Measurements from ENCODE around the gene GATA2.

The GATA2 gene

GRCh38 chr3:128476659-128477058 is 16.3 kb downstream of the GATA2 start:
- DNase-seq (ENCODE audit: insufficient read length, low spot score) = no peak
- no peak for FAIRE-seq

DNA sequence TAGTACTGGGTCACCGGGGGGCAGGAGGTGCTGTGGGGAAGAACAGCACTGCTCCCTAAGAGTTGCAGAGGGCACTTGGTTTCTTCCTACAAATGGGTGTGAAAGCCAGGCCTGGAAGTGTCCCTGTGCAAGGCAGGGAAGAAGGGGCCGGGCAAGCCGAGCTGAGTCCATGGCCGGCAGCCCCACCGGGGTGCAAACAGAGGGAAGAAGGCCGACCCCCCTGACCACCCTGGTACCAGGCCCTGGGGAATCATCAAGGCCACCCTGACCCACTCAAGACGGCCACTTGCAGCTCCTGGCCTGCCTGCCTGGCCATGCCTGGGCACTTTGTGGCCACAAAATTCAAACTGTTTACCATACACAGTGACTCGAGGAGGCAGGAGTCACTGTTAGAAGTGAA is 17.6 kb downstream of the GATA2 start:
- no peak for FAIRE-seq
- no peak for DNase-seq (ENCODE audit: insufficient read length, low spot score)

GRCh38 chr3:128473737-128474136 is 19.3 kb downstream of the GATA2 start:
- FAIRE-seq = no peak
- DNase-seq (ENCODE audit: insufficient read length, low spot score) = no peak

DNA sequence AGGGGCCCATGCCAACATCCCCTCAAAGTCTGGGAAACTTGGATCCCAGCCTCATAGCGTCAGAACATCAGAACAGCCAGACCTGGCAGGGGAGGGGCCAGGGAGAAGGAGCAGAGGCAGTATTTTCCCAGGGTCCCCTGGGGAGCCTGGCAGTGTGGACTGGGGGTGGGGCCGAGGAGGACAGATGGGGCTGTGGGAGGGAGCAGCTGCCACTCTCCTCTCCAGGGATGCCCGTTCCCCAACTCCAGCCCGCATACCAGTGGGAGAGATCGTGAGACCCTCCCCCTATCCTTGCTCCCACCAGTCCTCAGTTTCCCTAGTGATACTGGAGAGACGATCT is 19.9 kb downstream of the GATA2 start:
- FAIRE-seq (no peak), DNase-seq (ENCODE audit: insufficient read length, low spot score) (no peak)

- DNase-seq (ENCODE audit: insufficient read length, low spot score) = no peak
- FAIRE-seq = no peak
Measured at GRCh38 chr3:128472449-128473179, 20.4 kb downstream of the GATA2 start.

- DNase-seq (ENCODE audit: insufficient read length, low spot score) (no peak), FAIRE-seq (no peak)
Measured at GRCh38 chr3:128471720-128472119, 21.3 kb downstream of the GATA2 start.

DNA sequence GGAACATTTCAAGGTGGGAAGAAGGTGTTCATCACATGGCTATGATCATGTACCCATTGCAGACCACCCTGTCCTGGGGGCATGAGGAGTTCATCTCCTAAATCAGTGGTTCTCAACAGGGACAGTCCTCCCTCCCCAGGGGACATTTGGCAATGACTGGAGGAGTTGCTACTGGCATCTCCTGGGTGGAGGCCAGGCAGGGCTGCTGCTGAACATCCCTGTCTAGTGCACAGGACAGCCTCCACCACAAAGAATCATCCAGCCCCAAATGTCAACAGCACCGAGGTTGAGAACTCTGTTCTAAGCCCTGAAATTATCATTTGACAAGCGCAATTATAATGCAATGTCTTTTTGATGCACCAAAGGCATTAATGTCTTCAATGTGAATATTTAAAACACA is 21.9 kb downstream of the GATA2 start:
- no peak for FAIRE-seq
- DNase-seq (ENCODE audit: insufficient read length, low spot score) = no peak

GRCh38 chr3:128470134-128470899 is 22.7 kb downstream of the GATA2 start:
- FAIRE-seq (no peak), DNase-seq (ENCODE audit: insufficient read length, low spot score) (no peak)

GRCh38 chr3:128469556-128469955 is 23.4 kb downstream of the GATA2 start:
- FAIRE-seq (no peak), DNase-seq (ENCODE audit: insufficient read length, low spot score) (no peak)

DNA sequence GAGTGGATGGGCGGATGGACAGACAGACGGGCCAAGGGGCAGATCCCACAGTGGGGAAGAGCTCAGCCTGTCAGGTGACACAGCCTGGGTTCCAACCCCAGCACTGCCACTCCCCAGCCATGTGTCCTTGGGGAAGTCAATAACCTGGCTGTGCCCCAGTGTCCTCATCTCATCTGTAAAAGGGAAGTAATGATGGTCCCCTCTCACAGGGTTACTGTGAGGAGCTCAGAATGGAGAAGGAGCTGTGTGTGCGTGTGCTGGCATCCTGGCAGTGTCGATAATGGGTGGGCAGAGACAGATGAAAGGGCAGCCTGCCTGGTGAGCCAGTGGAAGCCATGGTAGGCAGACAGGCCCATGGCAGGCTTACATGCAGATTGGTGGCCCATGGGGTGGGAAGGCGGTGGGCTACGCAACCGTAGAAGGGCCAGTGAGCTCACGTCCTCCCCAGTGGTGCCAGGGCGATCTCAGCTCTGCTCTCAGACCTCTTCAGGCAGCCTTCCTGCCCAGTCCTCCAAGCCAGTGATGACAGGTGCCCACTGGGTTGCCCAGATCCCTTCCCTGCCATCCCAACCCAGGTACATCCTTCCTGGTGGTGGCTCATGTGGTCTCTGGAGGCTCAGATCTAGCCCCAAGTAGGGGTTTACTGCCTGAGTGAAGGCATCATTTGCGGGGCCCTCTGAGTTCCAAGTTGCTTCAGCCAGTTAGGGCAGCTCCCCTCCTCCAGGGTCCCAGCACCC is 24.0 kb downstream of the GATA2 start:
- DNase-seq (ENCODE audit: insufficient read length, low spot score) (no peak), FAIRE-seq (no peak)

DNA sequence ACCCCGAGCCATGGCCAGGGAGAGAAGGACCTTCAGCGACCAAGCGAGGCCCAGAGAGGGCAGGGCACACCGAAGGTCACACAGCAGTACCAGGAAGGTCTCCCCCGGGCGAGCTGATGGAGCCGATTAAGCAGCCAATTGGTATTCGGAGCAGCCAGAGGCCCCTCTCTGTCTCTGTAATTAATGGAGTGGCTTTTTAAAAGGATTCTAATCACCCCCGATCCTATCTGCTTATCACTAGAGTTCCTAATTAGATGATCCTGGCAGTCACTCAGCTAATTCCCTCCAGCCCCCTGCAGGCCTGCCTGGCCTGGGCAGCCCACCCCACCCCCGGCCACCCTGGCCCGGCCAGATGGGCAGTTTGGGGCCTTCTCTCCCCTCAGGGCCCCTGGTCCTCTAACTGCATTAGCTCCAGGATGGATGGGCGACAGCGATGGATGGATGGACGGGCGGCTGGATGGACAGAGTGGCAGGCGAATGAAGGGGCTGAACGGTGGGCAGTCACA is 24.7 kb downstream of the GATA2 start:
- no peak for FAIRE-seq
- no peak for DNase-seq (ENCODE audit: insufficient read length, low spot score)

DNA sequence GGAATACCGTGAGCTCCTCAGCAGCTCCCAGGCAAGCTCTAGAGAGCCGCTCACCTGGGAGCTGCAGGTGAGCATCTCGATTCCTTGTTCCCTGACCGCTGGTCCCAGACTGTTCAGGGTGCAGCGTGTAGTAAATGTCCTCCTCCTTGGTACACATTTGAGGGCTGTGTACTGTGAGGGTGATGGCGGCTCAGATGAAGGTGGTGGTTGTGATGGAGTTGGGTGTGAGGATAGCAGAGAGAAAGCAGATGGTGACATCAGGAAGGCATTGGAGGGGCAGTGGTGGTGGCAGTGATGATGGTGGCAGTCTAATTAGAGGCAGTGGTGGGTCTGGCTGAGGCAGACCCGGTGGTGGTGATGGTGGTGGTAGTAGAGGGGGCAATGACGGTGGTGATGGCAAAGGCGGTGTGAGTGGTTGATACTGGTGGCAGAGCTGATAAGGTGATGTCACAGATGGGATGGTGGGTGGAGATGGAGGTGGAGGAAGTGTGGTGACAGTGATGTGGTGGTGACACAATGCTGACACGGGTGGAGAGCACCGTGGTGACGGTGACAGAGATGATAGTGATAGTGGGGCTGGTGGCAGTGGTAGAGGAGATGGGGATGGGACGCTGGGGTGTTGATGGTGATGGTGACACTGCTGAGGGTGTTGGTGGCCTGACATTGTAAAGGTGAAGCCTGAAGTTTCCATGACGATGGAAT is 26.0 kb downstream of the GATA2 start, which contains the start of gene DNAJB8:
TSS of gene DNAJB8 (minus strand) at position 51 of the 702 bp plus-strand sequence. CDS start 3,645 bp downstream, outside the sequence.
- no peak for FAIRE-seq
- DNase-seq (ENCODE audit: insufficient read length, low spot score) = no peak

GRCh38 chr3:128464702-128465101 is 28.3 kb downstream of the GATA2 start:
- no peak for FAIRE-seq

GRCh38 chr3:128464188-128464587 is 28.8 kb downstream of the GATA2 start:
- DNase-seq (ENCODE audit: insufficient read length, low spot score) (no peak), FAIRE-seq (no peak)

More at GRCh38 chr3:128464702-128465101, 28.3 kb downstream of the GATA2 start:
- DNase-seq (ENCODE audit: insufficient read length, low spot score) = no peak

DNA sequence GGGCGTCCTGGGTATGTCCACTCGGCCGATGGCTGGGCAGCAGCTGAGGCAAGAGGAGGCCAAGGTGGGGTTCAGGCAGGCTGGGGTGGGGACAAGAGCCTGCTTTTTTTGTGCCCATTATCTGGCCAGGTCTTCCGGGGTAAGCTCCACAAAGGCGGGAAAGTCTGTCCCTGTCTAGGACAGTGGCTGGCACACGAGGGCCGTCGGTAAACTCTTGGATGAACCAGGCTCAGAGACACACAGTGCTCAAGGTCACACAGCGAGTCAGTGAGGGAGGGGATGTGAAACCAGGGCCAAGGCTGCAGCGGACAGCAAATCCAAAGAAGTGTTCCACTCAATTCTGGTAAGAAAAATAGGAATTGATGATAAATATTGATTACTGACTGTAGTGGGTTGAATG is 29.2 kb downstream of the GATA2 start:
- FAIRE-seq (no peak), DNase-seq (ENCODE audit: insufficient read length, low spot score) (no peak)

DNA sequence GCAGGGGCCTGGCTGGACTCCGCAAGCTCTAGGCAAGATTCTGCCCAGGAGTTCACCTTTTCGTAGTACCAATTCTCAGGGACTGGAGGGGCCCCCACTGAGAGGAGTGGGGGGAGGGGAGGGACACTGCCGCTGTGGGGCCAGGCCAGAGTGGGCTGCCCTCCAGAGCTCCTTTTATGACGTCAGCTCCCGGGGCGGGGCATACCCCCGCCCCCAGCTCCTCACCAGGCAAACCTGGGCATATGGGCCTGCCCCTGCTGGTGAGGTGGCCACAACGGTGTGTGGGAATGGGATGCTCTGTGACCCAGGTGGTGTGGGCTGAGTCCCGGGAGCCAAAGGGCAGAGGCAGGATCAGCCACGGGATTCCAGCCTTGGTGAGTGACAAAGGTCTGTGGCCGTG is 29.6 kb downstream of the GATA2 start:
- DNase-seq (ENCODE audit: insufficient read length, low spot score) (no peak), FAIRE-seq (no peak)

GRCh38 chr3:128462931-128463330 is 30.1 kb downstream of the GATA2 start:
- no peak for DNase-seq (ENCODE audit: insufficient read length, low spot score)
- FAIRE-seq = no peak

DNA sequence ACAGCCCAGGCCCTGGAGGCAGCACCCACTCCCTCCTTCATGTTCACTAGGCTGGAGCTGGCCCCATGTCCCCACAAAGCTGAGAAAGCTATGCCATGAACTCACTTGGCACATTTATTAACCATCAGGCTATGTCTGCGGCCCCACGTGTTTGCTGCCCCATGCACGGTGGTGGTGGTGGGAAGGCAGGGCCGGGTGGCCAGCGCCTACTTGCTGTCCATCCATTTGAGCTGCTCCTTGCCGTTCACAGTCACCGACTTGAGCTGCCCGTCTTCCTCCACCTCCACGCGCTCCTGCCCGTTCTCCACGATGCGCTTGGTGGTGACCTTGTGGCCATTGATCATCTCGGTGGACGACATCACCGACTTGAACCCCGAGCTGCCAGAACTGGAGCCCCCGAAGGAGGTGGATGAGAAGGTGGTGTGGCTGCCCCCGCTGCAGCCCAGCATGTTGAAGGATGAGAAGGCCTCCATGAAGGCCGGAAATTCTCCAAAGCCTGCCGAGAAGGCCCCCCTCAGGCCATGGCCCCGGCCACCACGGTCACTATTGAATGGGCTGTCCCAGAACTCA is 30.6 kb downstream of the GATA2 start:
- FAIRE-seq (no peak), DNase-seq (ENCODE audit: insufficient read length, low spot score) (no peak)

DNA sequence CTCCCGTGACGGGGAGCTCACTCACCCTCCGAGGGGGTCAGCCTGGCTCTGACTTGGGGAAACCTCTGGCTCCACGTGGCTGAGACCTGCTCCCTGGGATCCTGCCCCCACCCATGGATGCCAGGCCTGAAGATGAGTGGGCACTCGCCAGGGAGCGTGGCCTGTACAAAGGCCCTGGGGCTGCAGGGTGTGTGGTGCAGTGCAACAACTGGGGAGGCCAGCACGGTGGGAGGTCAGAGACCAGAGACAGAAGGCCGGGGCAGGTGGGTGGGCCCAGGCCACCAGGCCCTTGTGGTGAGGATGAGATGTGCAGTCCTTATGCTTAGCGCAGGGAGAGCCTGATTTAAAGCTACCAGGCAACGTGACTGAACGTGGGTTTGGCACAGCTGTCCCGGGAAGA is 31.3 kb downstream of the GATA2 start:
- no peak for FAIRE-seq
- no peak for DNase-seq (ENCODE audit: insufficient read length, low spot score)

- DNase-seq (ENCODE audit: insufficient read length, low spot score) (no peak), FAIRE-seq (no peak)
Measured at GRCh38 chr3:128459461-128459820, 33.6 kb downstream of the GATA2 start.
